HG03108 (cell line): ENCODE results near the gene LIN7B.
A peak's percentile ranks its signal among the peaks of the same experiment; 100 is the strongest.
"Not testable (repeated sequence)": the region's sequence is repeated elsewhere in the genome, so short reads cannot be mapped to it uniquely, and the experiment has no call there.

Source experiments
- ATAC-seq: cut with Tn5 transposase; IDR thresholded peaks from one replicate; pipeline ENCODE4 v1.9.1; 2021; ENCODE audit warnings: moderate library complexity; ENCODE audit not compliant: unreplicated experiment

Gene LIN7B

DNA sequence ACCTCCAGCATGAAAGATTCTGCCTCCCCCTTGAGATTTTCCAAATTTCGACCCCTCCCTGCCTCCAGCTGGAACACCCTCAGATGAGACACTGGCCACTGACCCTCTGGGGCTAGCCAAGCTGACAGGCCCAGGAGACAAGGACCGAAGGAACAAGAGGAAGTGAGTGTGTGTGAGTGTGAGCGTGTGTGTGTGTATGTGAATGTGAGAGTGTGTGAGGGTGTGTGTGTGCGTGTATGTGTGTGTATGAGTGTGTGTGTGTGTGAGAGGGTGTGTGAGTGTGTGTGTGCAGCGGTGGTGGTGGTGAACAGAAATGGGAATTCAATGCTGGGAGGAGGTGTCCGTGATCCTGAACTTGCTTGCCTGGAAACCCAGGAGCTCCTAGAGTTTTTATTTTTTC lies 27.2 kb downstream of the LIN7B start:
- ATAC-seq: no peak

DNA sequence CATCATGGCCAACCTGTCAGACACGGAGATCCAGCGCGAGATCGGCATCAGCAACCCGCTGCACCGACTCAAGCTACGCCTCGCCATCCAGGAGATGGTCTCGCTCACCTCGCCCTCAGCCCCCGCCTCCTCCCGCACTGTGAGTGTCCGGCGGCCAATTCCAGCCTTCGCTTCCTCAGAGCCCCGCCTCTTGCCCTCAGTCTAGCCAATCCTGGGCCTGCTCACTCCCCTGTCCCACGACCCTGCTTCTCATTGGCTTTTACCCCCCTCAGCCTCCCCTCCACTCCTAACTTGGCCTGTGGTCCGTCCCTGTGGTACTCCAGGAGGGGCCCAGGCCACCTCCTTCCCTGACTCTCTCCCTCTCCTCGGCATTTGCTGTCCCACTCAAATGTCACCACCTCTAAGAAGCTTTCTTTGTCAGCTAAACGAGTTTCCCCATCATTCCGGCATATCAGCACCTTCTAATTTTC lies 28.7 kb downstream of the LIN7B start:
- peak; percentile 76 for ATAC-seq

DNA sequence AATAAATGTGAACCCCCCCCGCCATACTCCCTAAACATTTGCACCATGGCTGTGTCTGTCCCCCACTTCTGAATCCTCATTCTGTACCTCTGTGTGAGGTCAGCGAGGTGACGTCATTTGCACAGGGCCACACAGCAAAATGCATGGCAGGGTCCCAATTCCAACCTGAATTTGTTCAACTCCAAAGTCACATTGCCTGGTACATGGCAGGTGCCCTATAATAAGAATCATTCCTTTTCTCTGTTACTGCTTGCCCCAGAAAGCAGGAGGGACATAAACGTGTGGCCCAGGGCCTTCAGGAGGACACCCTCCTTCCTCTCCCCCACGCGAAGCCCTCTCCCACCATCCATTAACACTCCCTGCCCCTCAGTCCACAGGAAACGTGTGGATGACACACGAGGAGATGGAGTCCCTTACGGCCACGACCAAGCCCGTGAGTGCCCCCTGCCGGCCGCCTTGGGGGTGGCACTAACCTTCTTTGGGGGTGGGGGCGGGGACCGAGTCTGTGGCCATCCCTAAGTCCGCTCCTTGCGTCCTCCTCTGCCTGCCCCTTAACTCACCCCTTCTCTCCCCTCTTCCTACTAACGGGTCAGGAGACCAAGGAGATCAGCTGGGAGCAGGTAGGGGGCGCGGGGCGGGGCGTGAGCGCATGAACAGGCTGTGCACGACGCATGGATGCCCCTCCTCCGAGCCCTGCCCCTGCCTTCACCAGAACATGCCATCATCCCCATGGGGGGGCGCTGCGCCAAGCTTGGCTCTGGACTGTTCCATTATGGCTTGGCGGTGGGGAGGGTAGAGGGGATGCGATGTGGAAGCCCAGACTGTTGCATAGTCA lies 31.6 kb downstream of the LIN7B start:
- ATAC-seq: no peak

DNA sequence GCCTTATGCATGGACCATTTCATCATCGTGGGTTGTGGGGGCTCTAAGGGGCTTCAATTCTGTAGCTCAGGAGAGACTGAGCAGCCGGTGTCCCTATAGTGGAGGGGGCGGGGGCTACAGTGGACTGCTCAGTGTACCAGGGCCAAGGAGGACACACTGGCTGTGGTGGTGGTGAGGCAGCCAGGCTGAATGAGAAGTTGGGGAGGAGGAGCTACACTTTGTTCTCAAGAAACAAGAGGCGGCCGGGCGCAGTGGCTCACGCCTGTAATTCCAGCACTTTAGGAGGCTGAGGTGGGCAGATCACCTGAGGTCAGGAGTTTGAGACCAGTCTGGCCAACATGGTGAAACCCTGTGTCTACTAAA lies 32.2 kb downstream of the LIN7B start:
- not testable (repeated sequence) for ATAC-seq

DNA sequence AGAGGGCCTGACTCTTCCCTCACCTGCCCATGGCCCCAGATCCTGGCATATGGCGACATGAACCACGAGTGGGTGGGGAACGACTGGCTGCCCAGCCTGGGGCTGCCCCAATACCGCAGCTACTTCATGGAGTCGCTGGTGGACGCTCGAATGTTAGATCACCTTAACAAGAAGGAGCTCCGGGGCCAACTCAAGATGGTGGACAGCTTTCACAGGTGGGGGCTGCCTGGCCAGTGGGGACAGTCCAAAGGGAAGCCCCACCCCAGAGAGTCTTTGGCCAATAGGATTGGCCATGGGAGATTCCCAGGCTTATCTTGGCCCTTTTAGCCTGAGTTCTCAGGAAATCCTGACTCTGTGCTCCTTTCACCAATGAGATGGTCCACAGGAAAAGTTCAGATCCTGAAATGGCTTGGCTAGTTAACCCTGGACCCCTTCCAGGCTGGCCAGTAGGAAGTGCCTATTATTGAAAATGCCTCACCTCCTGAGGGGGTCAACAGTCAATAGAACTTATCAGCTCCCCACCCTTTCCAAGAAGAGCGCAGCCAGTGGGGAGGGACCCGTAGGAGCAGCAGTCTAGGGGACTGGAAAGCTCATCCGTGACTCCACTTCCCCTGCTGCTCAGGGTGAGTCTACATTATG lies 34.0 kb downstream of the LIN7B start:
- ATAC-seq: no peak

DNA sequence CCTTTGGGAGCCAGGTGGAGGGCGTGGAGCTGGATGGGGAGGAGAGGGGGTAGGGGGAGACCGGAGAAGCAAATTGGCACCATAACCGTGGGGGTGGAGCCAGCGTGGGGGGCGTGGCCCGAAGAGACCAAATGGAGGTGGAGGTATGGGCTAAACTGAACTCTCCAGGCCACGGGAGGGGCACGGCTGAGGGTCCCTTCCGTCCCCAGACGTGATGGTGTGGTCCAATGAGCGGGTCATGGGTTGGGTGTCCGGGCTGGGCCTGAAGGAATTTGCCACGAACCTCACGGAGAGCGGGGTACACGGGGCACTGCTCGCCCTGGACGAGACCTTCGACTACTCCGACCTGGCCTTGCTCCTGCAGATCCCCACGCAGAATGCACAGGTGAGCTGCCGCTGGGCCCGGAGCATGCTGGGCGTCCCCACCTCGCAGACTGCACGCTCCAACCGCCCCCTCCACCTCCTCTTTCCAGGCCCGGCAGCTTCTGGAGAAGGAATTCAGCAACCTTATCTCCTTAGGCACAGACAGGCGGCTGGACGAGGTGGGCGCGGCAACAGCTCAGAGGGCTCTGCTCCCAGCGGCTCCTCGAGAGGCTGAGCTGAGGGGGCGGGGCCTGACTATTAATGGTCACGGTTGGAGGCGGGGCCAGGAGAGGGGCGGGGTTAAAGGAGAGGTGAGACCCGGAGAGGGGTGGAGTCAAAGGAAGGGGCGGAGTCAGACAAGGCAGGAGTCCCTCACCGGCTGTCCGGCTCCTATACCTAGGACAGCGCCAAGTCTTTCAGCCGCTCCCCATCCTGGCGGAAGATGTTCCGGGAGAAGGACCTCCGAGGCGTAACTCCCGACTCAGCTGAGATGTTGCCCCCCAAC lies 34.8 kb downstream of the LIN7B start:
- ATAC-seq: no peak

DNA sequence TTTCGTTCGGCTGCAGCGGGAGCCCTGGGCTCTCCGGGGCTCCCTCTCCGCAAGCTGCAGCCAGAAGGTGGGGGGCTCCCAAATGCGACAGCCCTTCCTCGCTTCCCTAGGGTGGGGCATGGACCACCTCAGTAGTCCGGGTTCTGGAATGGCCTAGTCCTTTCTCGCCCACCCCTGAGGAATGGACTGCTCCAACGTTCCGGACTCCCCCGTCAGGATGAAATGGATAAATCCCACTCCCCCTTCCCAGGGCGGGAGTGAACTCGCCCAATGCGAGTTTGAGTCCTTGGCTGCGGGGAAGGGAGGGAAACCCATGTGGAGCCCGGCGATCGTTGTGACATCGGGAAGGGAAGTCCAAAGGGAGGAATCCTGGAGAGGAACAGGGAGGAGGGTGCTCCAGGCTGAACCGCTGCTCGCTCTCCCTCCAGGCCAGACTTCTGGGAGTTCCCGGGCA lies 35.5 kb downstream of the LIN7B start:
- no peak for ATAC-seq

DNA sequence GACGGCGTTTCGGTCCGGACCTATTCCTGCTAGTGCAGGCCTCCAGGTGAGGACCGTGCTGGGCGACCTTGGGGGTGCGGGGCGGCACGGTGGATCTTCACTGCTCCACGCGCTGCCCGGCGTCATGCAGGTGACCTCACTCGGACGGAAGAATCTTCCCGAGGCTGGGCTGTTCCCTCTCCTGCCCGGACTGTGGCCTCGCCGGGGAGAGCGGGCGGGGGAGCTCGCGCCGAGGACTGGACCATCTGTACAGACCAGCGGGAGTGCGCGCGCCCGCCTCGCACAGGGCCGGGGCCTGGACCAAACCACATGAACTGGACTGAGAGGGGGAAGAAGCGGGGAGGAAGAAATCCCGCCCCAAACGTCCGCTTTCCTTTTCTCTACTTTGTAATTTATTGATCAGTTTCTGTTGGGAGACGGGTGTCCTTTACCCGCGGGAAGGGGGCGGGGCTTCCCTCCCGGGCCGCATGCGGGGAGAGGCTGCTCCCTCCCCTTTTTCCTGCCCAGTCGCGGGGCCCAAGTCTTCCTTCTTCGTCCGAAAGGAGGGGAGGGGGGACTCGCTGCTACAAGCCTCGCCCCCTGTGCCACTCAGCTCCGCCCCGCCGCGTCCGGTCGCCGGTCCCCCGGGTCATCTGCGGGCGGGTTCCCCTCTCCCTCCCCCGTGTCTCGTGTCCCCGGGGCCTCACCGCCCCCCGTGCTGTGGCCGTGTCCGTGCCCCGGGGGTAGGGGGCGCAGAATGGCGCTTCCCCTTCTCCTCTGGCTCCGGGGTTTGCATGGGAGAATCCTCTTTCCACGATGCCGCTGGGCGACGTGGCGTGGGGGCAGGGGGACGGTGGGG lies 36.2 kb downstream of the LIN7B start:
- ATAC-seq: no peak

DNA sequence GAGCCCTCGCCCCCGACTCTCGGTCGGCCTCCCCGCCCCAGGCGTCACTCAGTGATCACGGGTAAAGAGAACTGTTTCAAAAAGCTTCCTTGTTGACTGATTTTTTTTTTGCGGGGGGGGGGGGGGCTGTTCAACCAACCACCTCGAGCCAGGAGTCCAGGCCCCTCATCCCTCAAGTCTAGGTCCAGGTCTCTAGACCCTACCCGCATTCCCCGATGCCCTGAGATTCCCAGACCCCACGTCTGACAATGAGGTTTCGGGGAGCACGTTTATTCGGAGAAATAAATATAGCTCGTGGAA lies 36.7 kb downstream of the LIN7B start:
- no peak for ATAC-seq

DNA sequence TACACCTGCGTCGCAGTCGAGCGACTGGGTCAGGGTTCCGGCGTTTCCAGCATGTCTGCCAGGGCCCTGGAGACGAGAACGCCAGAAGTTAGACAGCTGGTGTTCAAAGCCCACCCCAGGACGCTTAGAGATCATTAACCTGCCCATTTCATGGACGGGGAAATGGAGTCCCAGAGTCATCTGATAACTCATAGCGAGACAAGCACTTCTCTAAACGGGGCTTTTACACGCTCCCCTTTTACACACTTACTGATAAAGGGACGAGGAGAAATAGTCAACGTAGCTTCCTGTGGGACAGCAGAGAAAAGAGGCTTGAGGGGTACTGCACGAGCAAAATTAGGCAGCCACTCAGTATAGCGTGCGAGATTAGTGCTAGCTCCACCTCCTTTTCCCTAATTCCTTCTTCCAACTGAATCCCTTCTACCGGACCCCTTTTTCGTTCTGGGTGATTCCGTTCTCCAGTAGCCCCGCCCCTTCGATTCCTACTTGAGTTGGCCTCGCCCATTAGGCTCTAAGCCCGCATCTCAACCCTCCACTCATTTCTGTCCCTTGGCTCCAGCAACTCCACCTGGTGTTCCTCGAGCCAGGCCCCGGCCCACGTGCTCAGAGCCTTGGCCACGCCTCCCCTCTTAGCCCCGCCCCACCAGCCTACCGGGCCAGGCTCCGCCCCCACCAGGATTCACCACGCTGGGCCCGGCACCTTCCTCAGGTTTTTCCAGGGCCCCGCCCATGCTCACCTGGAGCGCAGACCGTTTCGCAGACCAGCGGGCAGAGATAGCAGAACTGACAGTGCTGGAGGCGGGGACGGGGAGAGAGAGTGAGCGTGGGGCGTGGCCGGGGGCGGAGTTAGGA lies 37.3 kb downstream of the LIN7B start:
- no peak for ATAC-seq

DNA sequence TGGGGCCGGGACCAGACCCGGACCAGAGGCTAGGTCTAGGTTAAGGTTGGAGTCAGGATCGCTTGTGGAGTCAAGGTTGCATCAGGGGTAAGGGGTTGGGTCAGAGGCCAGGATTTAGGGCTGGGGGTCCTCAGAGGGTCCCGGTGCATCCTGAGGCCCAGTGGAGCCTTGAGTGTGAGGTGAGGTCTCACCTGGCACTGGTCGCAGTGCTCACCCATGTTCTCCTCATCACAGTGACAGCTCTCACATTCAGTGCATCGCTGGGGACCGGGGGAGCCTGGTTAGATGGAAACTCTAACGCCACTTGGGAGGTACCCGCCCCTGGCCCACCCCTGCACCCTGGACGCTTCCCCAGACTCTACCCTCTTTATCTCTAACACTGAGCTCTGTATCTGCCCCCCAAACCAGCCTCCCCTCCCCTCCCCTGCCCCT lies 38.0 kb downstream of the LIN7B start:
- no peak for ATAC-seq

DNA sequence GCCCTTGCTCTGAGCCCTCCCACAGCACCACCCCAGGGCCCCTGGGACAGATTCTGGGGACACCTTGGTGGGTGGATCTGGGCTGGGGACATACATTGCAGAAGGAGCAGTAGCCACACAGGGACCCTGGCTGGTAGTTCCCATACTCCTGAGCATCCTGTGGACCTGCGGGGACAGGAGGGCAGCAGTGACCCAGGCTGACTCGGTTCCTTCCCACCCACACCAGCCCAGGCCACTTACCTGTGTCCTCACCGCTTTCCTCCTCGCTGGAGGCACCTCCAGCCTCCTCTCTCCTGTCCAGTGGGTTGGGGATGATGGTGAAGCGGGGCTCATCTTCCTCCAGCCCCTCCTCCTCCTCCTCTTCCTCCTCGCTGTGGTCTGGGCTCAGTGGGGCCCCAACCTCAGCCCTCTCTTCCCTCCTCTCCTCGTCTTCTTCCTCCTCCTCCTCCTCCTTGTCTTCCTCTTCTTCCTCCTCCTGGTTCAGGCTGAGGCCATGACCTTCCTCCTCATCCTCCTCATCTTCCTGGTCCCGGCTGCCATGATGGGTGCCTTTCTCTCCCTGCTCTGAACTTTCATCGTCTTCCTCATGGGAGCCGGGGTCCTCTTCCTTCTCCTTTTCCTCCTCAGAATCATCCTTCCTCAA lies 39.1 kb downstream of the LIN7B start:
- no peak for ATAC-seq

DNA sequence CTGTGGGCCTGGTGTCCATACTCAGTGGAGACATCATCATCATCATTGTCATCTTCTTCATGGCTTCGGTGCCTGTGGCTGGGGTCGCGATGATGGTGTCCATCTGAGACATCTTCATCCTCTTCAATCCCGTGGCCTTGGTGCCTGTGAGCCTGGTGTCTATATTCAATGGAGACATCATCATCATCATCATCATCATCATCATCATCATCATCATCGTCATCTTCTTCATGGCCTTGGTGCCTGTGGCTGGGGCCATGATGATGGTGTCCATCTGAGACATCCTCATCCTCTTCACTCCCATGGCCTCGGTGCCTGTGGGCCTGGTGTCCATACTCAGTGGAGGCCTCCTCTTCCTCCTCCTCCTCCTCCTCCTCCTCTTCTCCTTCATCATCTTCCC lies 40.1 kb downstream of the LIN7B start:
- ATAC-seq: no peak

DNA sequence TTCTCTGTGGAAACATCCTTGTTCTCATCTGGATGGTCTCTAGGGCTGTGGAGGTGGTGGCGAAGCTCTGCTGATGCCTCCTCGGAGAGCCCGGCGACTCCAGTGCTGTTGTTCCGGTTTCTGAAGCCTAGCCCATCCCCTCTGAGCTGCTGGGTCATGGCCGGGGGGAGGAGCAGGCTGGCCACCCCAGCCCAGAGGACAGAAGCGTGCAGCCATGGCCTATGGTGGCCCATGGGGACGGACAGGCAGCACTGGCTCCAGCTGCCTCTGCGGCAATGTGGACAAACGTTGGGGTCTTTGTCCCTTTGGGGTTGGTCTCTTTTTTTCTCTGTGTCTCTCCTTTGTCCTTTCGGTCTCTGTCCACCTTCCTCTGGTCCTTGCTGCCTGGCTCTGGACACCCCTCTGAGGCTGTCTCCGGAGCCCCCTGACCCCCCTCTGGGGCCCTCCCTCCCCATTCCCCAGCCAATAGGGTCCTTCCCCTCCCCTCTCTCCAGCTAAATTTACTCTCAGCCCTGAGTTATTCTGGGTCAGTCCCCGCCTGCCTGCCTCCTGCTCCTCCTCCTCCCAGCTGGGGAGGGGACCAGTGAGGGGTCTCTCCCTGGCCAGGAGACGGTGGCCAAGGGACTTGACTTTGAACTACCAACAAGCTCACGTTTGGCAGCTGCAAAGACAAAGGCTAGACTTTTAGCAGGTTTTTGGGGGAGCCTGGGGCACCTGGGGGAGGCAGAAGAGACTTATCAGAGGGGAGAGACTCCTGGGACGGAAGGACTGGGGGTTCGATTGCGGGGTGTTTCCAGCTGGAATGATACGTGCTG lies 41.0 kb downstream of the LIN7B start, which contains the start of gene HRC:
TSS of gene HRC (minus strand) at position 392 of the 815 bp plus-strand sequence. CDS start at position 233, 159 bp downstream.
- no peak for ATAC-seq

DNA sequence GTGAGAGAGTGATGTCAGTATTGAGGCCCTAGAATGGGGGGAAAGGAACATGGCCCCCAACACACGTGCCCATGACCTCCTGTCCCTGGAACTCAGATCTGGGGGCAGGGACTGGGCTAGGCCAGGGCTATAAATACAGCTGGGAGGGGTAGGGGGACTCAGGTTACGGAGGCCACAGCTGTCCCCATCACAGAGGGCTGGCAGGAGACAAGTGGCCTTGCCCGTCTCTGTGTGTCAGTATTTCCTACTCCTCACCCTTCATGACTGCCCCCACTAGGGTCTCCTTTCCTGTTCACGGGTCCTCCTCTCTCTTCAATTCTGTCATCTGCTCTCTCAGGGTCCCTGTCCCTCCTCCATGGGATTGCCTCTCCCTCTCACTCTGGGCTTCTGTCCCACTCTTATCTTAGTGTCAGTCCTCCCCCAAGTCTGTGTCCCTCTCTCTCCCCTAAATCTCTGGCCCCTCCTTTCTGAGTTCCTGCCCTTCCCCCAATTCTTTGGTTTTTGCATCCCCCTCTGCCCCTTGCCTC lies 41.7 kb downstream of the LIN7B start:
- ATAC-seq: no peak

DNA sequence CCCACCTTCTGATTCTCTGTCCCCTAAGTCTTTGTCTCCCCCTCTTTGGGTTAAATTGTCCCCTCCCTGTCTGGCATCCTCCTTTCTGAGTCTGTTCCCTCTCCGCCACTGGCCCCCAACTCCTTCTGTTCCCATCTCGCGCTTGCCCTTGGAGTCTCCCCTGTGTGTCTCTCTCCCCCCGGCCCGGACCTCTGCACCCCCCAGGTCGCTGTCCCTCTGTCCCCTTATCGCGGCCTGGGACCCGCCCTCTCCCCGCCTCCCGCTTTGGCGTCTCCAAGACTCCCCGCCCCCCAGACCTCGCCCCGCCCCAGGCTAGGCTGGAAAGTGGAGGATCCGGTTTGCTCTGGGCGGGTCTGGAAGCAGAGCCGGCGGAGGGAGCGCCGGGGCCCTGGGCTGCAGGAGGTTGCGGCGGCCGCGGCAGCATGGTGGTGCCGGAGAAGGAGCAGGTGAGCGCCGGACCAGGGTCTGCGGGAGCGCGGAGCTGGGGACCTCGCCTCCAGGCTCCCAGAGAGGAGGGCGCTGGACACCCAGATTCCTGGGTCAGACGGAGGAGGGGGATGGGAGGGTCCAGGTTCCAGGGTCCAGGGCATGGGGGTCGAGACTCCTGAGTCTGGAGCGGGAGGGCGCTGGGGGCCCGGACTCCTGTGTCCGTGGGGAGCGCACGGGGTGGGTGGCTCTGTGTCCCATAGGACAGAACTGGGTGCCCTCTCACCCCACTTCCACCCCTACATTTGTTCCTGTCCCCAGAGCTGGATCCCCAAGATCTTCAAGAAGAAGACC lies 43.5 kb downstream of the LIN7B start, which contains the start of gene TRPM4:
TSS of gene TRPM4 (plus strand) at position 348 of the 780 bp plus-strand sequence. CDS start at position 423, 75 bp downstream.
- ATAC-seq: no peak
